WTC11 (cell line): ENCODE results near the gene FCSK. TPM values are rescaled to one million over a fixed set of nuclear protein-coding genes. Genes with fewer than 3 reads are reported as not detected.

Source experiments
- ATAC-seq: fragments of 200-7000 bp; cut with Tn5 transposase; 2 replicates; pipeline ENCODE4 v1.10.0; 2021; ENCODE audit warnings: mild to moderate bottlenecking, moderate library complexity
- CTCF ChIA-PET: fragments of 300-600 bp; sonication (Branson Sonifier 250); formaldehyde crosslinking; loops from one replicate; lab custom pipeline; 2021; ENCODE audit warnings: antibody characterized with exemption; lab: Charles Lee
- POLR2A ChIA-PET: fragments of 350-600 bp; sonication (Branson Sonifier 250); formaldehyde crosslinking; loops from one replicate; lab custom pipeline; 2021; ENCODE audit warnings: antibody characterized with exemption; lab: Charles Lee
- DNase-seq: peaks from one replicate; pipeline ENCODE4 v3.0.0; 2021; ENCODE audit warnings: low spot score
- H3K27ac Mint-ChIP-seq: 2 replicates; pipeline ENCODE4 v1.8.0; 2021; ENCODE audit warnings: mixed read lengths
- H3K27me3 Mint-ChIP-seq: 2 replicates; pipeline ENCODE4 v1.8.0; 2021; ENCODE audit warnings: low read depth, mild to moderate bottlenecking, moderate library complexity, mixed read lengths
- H3K36me3 Mint-ChIP-seq: 2 replicates; pipeline ENCODE4 v1.8.0; 2021; ENCODE audit warnings: mixed read lengths
- H3K4me1 Mint-ChIP-seq: 2 replicates; pipeline ENCODE4 v1.8.0; 2022; ENCODE audit warnings: mixed read lengths
- H3K4me3 Mint-ChIP-seq: 2 replicates; pipeline ENCODE4 v1.8.0; 2021; ENCODE audit warnings: mild to moderate bottlenecking, moderate library complexity, mixed read lengths
- H3K9me3 Mint-ChIP-seq: 2 replicates; pipeline ENCODE4 v1.8.0; 2021; ENCODE audit warnings: mixed read lengths
- CBFB ChIP-seq: sonication (generic); formaldehyde crosslinking; IDR thresholded peaks from 2 replicates; pipeline ENCODE4 v1.8.1; 2022; ENCODE audit warnings: mild to moderate bottlenecking, low read depth, missing genetic modification reagents
- CREB1 ChIP-seq: sonication (generic); formaldehyde crosslinking; IDR thresholded peaks from 2 replicates; pipeline ENCODE4 v1.8.0; 2023; ENCODE audit warnings: mild to moderate bottlenecking, missing genetic modification reagents
- ESRRA ChIP-seq: sonication (generic); formaldehyde crosslinking; IDR thresholded peaks from 2 replicates; pipeline ENCODE4 v1.8.1; 2022; ENCODE audit warnings: mild to moderate bottlenecking, missing genetic modification reagents, borderline replicate concordance
- FOXJ3 ChIP-seq: sonication (generic); formaldehyde crosslinking; IDR thresholded peaks from 2 replicates; pipeline ENCODE4 v1.9.0; 2021; ENCODE audit warnings: missing genetic modification reagents, mild to moderate bottlenecking, borderline replicate concordance
- FOXK1 ChIP-seq: sonication (generic); formaldehyde crosslinking; IDR thresholded peaks from 2 replicates; pipeline ENCODE4 v1.8.0; 2022; ENCODE audit warnings: mild to moderate bottlenecking, moderate library complexity, missing genetic modification reagents
- FOXP1 ChIP-seq: sonication (generic); formaldehyde crosslinking; IDR thresholded peaks from 2 replicates; pipeline ENCODE4 v1.8.0; 2022; ENCODE audit warnings: missing genetic modification reagents, mild to moderate bottlenecking, moderate library complexity, borderline replicate concordance
- GTF2I ChIP-seq: fragments of 250-450 bp; sonication (Bioruptor Pico); conservative IDR thresholded peaks from 2 replicates; pipeline ENCODE4 v1.4.0; 2021; ENCODE audit warnings: mild to moderate bottlenecking
- NFYB ChIP-seq: sonication (generic); formaldehyde crosslinking; conservative IDR thresholded peaks from 2 replicates; pipeline ENCODE4 v1.8.0; 2022; ENCODE audit warnings: low read depth, missing genetic modification reagents
- NR1H2 ChIP-seq: sonication (generic); formaldehyde crosslinking; IDR thresholded peaks from 2 replicates; pipeline ENCODE4 v1.9.0; 2021; ENCODE audit warnings: mild to moderate bottlenecking, moderate library complexity, missing genetic modification reagents
- TCF7 ChIP-seq: sonication (generic); formaldehyde crosslinking; IDR thresholded peaks from 2 replicates; pipeline ENCODE4 v1.8.0; 2022; ENCODE audit warnings: mild to moderate bottlenecking, low read depth, missing genetic modification reagents, moderate library complexity
- TEAD1 ChIP-seq: sonication (generic); formaldehyde crosslinking; IDR thresholded peaks from 2 replicates; pipeline ENCODE4 v1.8.0; 2022; ENCODE audit warnings: mild to moderate bottlenecking, missing genetic modification reagents
- ZNF396 ChIP-seq: fragments of 250-450 bp; sonication (Bioruptor Pico); IDR thresholded peaks from 2 replicates; pipeline ENCODE4 v1.8.0; 2021; ENCODE audit warnings: mild to moderate bottlenecking, moderate library complexity, borderline replicate concordance
- ZNF671 ChIP-seq: fragments of 250-450 bp; sonication (Bioruptor Pico); IDR thresholded peaks from 2 replicates; pipeline ENCODE4 v1.8.0; 2021; ENCODE audit warnings: mild to moderate bottlenecking
- total RNA-seq: library from RNA; stranded (reverse); gene quantifications from 3 replicates; pipeline ENCODE4 v1.2.3, GENCODE V29; 2021
- TF ChIP-seq, protein P1 (sequence below): fragments of 250-450 bp; sonication (Bioruptor Pico); IDR thresholded peaks from 2 replicates; pipeline ENCODE4 v2.1.2; 2022; ENCODE audit warnings: mild to moderate bottlenecking, moderate library complexity
- TF ChIP-seq, protein P2 (sequence below): sonication (generic); formaldehyde crosslinking; IDR thresholded peaks from 2 replicates; pipeline ENCODE4 v1.8.0; 2022; ENCODE audit warnings: missing genetic modification reagents
- TF ChIP-seq, protein P3 (sequence below): sonication (generic); formaldehyde crosslinking; IDR thresholded peaks from 2 replicates; pipeline ENCODE4 v1.8.1; 2023; ENCODE audit warnings: mild to moderate bottlenecking, missing genetic modification reagents, borderline replicate concordance
- TF ChIP-seq, protein P4 (sequence below): sonication (generic); formaldehyde crosslinking; IDR thresholded peaks from 2 replicates; pipeline ENCODE4 v1.8.0; 2022; ENCODE audit warnings: mild to moderate bottlenecking, missing genetic modification reagents
- TF ChIP-seq, protein P5 (sequence below): sonication (generic); formaldehyde crosslinking; IDR thresholded peaks from 2 replicates; pipeline ENCODE4 v1.8.1; 2023; ENCODE audit warnings: mild to moderate bottlenecking, missing genetic modification reagents

FCSK gene
- total RNA-seq, 1 experiment from 2014 or later = 10.6 TPM

DNA sequence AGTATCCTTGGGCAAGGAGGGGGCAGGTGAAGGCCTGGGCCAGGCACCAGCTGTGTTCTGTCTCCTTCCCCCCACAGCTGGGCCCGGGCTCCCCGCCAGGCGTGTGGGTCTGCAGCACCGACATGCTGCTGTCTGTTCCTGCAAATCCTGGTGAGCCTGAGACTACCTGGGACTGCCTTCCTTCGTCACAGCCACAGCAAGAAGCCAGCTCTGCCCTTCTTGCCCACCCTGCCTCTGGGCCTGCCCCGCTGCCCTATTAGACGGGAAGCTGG lies 12.3 kb downstream of the FCSK start:
- ChIA-PET POLR2A (no interaction called here), CTCF (interaction anchor here (1.3 to 1.8 kb wide), 2 partner anchors 67 to 86 kb away, joined by 3 to 6 read pairs; no protein-coding TSS in a partner anchor)
- H3K4me3 Mint-ChIP-seq = no peak overlapping the region
- DNase-seq (no peak), ATAC-seq (no peak)
- H3K27ac Mint-ChIP-seq = no peak overlapping the region
- no peaks in the 10 kb centered on the region for H3K27me3 Mint-ChIP-seq
- TF ChIP-seq NR1H2 (CRISPR knock-in tag) = no peak
- TF ChIP-seq, protein P1, sequence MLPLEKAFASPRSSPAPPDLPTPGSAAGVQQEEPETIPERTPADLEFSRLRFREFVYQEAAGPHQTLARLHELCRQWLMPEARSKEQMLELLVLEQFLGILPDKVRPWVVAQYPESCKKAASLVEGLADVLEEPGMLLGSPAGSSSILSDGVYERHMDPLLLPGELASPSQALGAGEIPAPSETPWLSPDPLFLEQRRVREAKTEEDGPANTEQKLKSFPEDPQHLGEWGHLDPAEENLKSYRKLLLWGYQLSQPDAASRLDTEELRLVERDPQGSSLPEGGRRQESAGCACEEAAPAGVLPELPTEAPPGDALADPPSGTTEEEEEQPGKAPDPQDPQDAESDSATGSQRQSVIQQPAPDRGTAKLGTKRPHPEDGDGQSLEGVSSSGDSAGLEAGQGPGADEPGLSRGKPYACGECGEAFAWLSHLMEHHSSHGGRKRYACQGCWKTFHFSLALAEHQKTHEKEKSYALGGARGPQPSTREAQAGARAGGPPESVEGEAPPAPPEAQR (CRISPR knock-in tag) = no peak
- no peak for TF ChIP-seq FOXK1 (CRISPR knock-in tag)
- no peaks in the 10 kb centered on the region for H3K36me3 Mint-ChIP-seq
- peaks cover 3% of the 10 kb centered on the region; the same call in 1 of the 2 replicates for H3K4me1 Mint-ChIP-seq
- no peaks in the 10 kb centered on the region for H3K9me3 Mint-ChIP-seq

DNA sequence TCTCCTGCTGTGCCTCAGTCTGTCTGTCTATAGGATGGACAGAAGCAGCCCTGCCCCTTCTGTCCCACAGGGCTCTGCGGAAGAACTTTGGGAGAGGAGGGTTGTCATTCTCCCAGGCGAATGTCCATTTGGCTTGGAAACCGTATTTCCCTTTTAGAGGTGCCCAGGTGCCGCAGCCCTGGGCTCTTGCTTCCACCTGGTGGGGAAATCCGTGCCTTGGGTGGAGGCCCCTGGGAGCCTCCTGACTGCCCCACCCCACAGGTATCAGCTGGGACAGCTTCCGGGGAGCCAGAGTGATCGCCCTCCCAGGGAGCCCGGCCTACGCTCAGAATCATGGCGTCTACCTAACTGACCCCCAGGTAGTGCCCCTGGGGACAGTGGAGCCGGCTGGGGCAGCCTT lies 12.7 kb downstream of the FCSK start:
- Mint-ChIP-seq H3K4me3 (no peak overlapping the region), H3K9me3 (no peaks in the 10 kb centered on the region), H3K27ac (no peak overlapping the region), H3K4me1 (peaks cover 3% of the 10 kb centered on the region; the same call in 1 of the 2 replicates), H3K36me3 (no peaks in the 10 kb centered on the region), H3K27me3 (no peaks in the 10 kb centered on the region)
- CTCF ChIA-PET = interaction anchor here (0.7 to 1.8 kb wide), 3 partner anchors 28 to 87 kb away, joined by 3 to 6 read pairs (median 3); no protein-coding TSS in a partner anchor
- POLR2A ChIA-PET = no interaction called here
- DNase-seq (no peak), ATAC-seq (no peak)
- no peak for TF ChIP-seq ZNF671 (CRISPR knock-in tag)
- TF ChIP-seq, protein P2, sequence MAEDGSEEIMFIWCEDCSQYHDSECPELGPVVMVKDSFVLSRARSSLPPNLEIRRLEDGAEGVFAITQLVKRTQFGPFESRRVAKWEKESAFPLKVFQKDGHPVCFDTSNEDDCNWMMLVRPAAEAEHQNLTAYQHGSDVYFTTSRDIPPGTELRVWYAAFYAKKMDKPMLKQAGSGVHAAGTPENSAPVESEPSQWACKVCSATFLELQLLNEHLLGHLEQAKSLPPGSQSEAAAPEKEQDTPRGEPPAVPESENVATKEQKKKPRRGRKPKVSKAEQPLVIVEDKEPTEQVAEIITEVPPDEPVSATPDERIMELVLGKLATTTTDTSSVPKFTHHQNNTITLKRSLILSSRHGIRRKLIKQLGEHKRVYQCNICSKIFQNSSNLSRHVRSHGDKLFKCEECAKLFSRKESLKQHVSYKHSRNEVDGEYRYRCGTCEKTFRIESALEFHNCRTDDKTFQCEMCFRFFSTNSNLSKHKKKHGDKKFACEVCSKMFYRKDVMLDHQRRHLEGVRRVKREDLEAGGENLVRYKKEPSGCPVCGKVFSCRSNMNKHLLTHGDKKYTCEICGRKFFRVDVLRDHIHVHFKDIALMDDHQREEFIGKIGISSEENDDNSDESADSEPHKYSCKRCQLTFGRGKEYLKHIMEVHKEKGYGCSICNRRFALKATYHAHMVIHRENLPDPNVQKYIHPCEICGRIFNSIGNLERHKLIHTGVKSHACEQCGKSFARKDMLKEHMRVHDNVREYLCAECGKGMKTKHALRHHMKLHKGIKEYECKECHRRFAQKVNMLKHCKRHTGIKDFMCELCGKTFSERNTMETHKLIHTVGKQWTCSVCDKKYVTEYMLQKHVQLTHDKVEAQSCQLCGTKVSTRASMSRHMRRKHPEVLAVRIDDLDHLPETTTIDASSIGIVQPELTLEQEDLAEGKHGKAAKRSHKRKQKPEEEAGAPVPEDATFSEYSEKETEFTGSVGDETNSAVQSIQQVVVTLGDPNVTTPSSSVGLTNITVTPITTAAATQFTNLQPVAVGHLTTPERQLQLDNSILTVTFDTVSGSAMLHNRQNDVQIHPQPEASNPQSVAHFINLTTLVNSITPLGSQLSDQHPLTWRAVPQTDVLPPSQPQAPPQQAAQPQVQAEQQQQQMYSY (CRISPR knock-in tag) = no peak
- TF ChIP-seq FOXJ3 (CRISPR knock-in tag) = no peak
- no peak for TF ChIP-seq ZNF396
- TF ChIP-seq FOXK1 (CRISPR knock-in tag) = no peak
- TF ChIP-seq, protein P3, sequence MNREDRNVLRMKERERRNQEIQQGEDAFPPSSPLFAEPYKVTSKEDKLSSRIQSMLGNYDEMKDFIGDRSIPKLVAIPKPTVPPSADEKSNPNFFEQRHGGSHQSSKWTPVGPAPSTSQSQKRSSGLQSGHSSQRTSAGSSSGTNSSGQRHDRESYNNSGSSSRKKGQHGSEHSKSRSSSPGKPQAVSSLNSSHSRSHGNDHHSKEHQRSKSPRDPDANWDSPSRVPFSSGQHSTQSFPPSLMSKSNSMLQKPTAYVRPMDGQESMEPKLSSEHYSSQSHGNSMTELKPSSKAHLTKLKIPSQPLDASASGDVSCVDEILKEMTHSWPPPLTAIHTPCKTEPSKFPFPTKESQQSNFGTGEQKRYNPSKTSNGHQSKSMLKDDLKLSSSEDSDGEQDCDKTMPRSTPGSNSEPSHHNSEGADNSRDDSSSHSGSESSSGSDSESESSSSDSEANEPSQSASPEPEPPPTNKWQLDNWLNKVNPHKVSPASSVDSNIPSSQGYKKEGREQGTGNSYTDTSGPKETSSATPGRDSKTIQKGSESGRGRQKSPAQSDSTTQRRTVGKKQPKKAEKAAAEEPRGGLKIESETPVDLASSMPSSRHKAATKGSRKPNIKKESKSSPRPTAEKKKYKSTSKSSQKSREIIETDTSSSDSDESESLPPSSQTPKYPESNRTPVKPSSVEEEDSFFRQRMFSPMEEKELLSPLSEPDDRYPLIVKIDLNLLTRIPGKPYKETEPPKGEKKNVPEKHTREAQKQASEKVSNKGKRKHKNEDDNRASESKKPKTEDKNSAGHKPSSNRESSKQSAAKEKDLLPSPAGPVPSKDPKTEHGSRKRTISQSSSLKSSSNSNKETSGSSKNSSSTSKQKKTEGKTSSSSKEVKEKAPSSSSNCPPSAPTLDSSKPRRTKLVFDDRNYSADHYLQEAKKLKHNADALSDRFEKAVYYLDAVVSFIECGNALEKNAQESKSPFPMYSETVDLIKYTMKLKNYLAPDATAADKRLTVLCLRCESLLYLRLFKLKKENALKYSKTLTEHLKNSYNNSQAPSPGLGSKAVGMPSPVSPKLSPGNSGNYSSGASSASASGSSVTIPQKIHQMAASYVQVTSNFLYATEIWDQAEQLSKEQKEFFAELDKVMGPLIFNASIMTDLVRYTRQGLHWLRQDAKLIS = no peak
- no peak for TF ChIP-seq CREB1 (CRISPR knock-in tag)
- no peak for TF ChIP-seq CBFB (CRISPR knock-in tag)
- no peak for TF ChIP-seq TCF7 (CRISPR knock-in tag)
- no peak for TF ChIP-seq FOXP1 (CRISPR knock-in tag)
- TF ChIP-seq GTF2I (CRISPR knock-in tag) = no peak
- TF ChIP-seq NFYB (CRISPR knock-in tag) = no peak
- TF ChIP-seq, protein P4, sequence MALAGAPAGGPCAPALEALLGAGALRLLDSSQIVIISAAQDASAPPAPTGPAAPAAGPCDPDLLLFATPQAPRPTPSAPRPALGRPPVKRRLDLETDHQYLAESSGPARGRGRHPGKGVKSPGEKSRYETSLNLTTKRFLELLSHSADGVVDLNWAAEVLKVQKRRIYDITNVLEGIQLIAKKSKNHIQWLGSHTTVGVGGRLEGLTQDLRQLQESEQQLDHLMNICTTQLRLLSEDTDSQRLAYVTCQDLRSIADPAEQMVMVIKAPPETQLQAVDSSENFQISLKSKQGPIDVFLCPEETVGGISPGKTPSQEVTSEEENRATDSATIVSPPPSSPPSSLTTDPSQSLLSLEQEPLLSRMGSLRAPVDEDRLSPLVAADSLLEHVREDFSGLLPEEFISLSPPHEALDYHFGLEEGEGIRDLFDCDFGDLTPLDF = no peak
- TF ChIP-seq ESRRA (CRISPR knock-in tag) = no peak
- TF ChIP-seq, protein P5, sequence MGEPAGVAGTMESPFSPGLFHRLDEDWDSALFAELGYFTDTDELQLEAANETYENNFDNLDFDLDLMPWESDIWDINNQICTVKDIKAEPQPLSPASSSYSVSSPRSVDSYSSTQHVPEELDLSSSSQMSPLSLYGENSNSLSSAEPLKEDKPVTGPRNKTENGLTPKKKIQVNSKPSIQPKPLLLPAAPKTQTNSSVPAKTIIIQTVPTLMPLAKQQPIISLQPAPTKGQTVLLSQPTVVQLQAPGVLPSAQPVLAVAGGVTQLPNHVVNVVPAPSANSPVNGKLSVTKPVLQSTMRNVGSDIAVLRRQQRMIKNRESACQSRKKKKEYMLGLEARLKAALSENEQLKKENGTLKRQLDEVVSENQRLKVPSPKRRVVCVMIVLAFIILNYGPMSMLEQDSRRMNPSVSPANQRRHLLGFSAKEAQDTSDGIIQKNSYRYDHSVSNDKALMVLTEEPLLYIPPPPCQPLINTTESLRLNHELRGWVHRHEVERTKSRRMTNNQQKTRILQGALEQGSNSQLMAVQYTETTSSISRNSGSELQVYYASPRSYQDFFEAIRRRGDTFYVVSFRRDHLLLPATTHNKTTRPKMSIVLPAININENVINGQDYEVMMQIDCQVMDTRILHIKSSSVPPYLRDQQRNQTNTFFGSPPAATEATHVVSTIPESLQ (CRISPR knock-in tag) = no peak
- no peak for TF ChIP-seq TEAD1 (CRISPR knock-in tag)
